Stimulated activated CD4-positive, alpha-beta T cell treated with anti-CD3 and anti-CD28 coated beads, Interleukin-1b, Interleukin-23, amount 100 ng/mL, for 24 hours (primary cell): Measurements from ENCODE around the gene PABPC3.

Source experiments
- DNase-seq, 4 experiments: peaks; one replicate each; pipeline ENCODE4 v3.0.0-alpha.2; 2020; ENCODE audit warnings: low read depth in 4 of 4, low spot score in 1 of 4

Gene PABPC3

DNA sequence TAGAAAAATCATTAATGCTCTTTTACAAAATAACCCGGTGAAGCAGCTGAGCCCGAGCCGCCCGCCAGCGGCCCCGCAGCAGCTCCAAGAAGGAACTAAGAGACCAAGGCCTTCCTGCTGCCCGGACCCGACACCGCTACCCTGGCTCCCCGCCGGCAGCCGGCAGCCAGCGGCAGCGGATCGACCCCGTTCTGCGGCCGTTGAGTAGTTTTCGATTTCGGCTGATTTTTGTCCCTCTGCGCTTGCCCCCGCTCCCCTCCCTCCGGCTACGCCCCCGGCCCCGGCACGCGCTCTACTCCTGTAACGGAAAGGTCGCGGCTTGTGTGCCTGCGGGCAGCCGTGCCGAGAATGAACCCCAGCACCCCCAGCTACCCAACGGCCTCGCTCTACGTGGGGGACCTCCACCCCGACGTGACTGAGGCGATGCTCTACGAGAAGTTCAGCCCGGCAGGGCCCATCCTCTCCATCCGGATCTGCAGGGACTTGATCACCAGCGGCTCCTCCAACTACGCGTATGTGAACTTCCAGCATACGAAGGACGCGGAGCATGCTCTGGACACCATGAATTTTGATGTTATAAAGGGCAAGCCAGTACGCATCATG is at the start of gene PABPC3:
Gene PABPC3, plus strand, starts transcription at position 286 of the 603 bp plus-strand sequence. Its CDS starts 63 bp downstream, at position 349.
- DNase-seq = no peak

DNA sequence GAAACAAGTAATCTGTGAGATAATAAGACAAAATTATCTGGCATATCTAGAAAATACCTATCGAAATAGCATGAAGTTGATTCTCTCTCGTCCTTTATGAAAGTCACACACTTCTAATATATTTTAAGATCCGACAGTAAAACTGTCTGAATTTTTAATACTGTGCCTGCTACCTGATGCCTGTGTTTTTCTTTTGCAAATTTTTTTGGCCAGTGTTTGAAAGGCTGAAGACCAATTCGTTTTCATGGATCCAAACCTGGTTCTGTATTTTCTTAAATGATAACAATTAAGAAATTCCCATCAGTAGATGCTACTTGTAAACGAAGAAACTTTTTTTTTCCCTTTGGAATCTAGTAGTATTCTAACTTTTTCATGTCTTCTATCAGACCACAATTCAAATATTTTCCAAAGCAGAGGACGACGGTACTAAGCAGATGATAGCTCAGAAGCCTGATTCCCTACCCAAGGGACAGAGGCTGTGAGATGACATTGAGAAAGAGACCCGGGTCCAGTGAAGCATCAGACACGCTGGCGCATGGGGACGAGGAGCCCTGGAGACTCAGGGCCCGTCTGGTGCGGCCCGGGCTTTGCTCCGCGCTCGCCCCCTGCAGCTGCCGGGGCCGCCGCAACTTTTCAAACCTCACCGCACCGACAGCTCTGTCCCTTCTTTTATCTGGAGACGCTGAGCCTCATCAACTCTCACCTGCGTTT is 49.5 kb upstream of the PABPC3 start:
- DNase-seq = no peak

DNA sequence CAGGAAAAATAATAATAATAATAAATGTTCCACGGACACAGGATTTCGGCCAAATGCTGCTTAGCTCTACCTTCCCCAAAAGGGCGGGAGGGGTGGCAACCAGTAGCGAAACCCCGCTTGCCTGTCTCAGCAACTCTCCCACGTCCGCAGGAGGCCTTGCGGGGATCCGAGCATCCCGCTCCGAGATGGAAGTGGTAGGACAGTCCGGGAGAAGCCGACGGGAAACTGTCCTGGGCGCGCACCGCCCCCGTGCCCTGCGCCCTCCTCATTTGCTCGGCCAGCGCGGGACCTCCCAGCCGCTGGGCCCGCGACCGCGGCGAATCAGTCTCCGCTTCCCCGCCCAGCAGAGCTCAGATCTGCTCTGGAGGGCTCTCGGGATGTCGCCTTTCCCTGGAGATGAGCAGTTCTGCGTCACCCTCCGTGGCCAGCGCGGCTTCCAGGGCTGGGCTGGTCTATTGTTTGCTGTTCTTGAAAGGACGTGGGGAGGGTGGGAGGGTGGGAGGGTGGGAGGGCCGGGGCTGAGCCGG is 48.9 kb upstream of the PABPC3 start:
- no peak for DNase-seq

- no peak for DNase-seq
Measured at GRCh38 chr13:25051065-25051464, 44.9 kb upstream of the PABPC3 start.

GRCh38 chr13:25059166-25059565 is 36.8 kb upstream of the PABPC3 start:
- no peak for DNase-seq

DNA sequence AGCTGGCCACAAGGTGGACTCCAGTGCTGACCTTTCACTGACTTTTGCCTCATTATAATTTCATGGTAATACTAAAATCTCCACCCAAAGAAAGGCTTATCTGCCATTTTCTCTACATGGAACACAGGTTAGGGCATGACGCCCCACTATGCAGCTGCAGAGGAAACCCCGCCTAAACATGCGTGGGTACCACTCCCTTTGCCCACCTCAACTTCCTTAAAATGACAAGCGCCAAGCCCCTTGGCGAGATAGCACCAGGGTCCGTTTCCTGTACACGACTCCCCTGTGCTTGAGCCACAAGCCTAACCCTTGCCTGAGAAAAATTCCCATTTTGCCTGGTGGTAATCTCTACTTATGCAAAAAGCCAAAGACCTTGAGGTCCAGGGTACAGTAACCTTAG is 36.0 kb upstream of the PABPC3 start:
- DNase-seq = no peak

- DNase-seq = no peak
Measured at GRCh38 chr13:25062479-25062878, 33.5 kb upstream of the PABPC3 start.

DNA sequence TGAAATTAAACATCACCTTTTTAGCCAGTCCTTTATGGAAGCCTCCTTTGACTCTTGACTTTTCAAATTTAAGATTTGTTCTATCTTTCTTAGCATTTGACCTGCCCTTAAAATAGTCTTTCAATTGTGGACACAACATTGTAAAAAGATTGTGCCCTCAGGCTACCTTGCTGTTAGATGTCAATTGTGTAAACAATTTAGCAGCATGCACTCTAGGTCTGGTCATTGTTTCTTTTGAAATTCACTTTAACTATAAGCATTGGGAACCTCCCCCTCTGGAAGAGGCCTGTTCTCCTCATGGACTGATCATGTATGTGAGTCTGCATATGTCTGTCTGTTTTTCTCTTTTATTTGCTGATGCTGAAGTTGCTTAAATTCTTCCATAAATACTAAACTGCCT is 31.5 kb upstream of the PABPC3 start:
- DNase-seq = no peak

- DNase-seq = no peak
Measured at GRCh38 chr13:25065974-25066770, 29.8 kb upstream of the PABPC3 start.

DNA sequence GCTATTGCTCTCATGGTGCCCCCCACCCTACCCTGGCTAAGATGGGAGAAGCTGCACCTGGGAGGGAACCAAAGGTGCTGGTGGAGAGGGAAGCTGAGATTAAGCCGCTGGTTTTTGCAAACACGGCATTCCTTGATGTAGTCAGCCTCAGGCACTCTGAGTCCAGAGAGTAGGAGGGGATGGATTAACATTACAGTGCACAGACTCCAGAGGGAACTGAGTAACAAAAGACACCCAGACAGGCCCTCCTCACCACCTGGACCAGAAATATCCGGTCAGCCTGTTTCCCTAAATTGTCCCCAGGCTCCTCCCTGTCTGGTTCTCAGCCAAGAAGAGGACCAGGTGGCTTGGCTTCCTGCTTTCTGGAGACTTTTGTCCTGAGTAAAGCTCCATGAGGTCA is 28.9 kb upstream of the PABPC3 start:
- no peak for DNase-seq

GRCh38 chr13:25068810-25069209 is 27.1 kb upstream of the PABPC3 start:
- DNase-seq = no peak

GRCh38 chr13:25069236-25069635 is 26.7 kb upstream of the PABPC3 start:
- DNase-seq = no peak

GRCh38 chr13:25069911-25070310 is 26.0 kb upstream of the PABPC3 start:
- DNase-seq = no peak

GRCh38 chr13:25080773-25081172 is 15.2 kb upstream of the PABPC3 start:
- DNase-seq = no peak

DNA sequence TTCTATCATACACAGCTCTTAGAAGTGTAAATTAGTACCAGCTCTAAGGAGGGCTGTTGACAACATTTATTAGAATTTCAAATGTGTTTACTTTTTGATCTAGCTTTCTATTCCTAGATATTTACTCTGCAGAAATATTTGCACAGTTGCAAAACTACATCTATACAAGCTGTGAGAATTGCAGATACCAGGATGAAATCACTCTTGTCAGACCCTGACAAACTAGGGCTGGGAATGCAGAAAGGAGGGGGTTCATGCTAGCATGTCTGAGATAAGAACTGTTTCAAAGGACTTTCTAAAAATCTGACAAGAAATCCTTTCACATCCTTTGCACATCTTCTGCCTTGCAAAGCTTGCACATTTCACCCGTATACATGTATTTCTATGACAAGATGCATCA is 11.8 kb upstream of the PABPC3 start:
- no peak for DNase-seq

- no peak for DNase-seq
Measured at GRCh38 chr13:25085125-25085742, 10.7 kb upstream of the PABPC3 start.

GRCh38 chr13:25088562-25089221 is 7.2 kb upstream of the PABPC3 start:
- no peak for DNase-seq

- no peak for DNase-seq
Measured at GRCh38 chr13:25097426-25097825, 1.5 kb downstream of the PABPC3 start.

GRCh38 chr13:25103711-25104110 is 7.8 kb downstream of the PABPC3 start:
- no peak for DNase-seq

GRCh38 chr13:25109341-25109740 is 13.4 kb downstream of the PABPC3 start:
- no peak for DNase-seq
